GM23338 (cell line): ENCODE data around the gene HSPA1A. TPM values are rescaled to one million over a fixed set of nuclear protein-coding genes. Genes with fewer than 3 reads are reported as not detected.

Source experiments
- ATAC-seq: fragments of 200-7000 bp; cut with Tn5 transposase; 3 replicates; pipeline ENCODE4 v1.9.1; 2020
- DNase-seq: peaks from one replicate; pipeline ENCODE4 v3.0.0-alpha.2; 2015; ENCODE audit warnings: low spot score
- H2AFZ ChIP-seq: fragments of 200-600 bp; sonication (generic); 2 replicates; pipeline ENCODE4 v1.8.0; 2016; ENCODE audit warnings: antibody characterized with exemption, mild to moderate bottlenecking, moderate library complexity
- H3F3A ChIP-seq: fragments of 200-600 bp; sonication (generic); replicated peaks from 2 replicates; pipeline ENCODE4 v1.8.0; 2017; ENCODE audit warnings: antibody characterized with exemption, mixed run types, low read depth
- H3K27ac ChIP-seq: fragments of 200-600 bp; sonication (generic); 2 replicates; pipeline ENCODE4 v1.6.1; 2016; ENCODE audit warnings: low read depth
- H3K27me3 ChIP-seq: fragments of 200-600 bp; sonication (generic); 2 replicates; pipeline ENCODE4 v1.8.0; 2016; ENCODE audit warnings: mild to moderate bottlenecking, mixed run types, moderate library complexity; ENCODE audit not compliant: insufficient read depth
- H3K36me3 ChIP-seq: fragments of 200-600 bp; sonication (generic); 2 replicates; pipeline ENCODE4 v1.8.0; 2016; ENCODE audit warnings: mild to moderate bottlenecking; ENCODE audit not compliant: insufficient read depth
- H3K4me1 ChIP-seq: fragments of 200-600 bp; sonication (generic); 2 replicates; pipeline ENCODE4 v1.8.0; 2016; ENCODE audit warnings: mild to moderate bottlenecking, moderate library complexity; ENCODE audit not compliant: insufficient read depth
- H3K4me2 ChIP-seq: fragments of 200-600 bp; sonication (generic); 2 replicates; pipeline ENCODE4 v1.7.1; 2017; ENCODE audit warnings: mixed run types
- H3K4me3 ChIP-seq: fragments of 200-600 bp; sonication (generic); 2 replicates; pipeline ENCODE4 v1.6.1; 2016; ENCODE audit warnings: mixed run types
- H3K79me2 ChIP-seq: fragments of 200-600 bp; sonication (generic); replicated peaks from 2 replicates; pipeline ENCODE4 v1.8.0; 2017; ENCODE audit warnings: mild to moderate bottlenecking; ENCODE audit not compliant: insufficient read depth
- H3K9me2 ChIP-seq: fragments of 200-600 bp; sonication (generic); 2 replicates; pipeline ENCODE4 v1.8.0; 2017; ENCODE audit not compliant: insufficient read depth
- H4K20me1 ChIP-seq: fragments of 200-600 bp; sonication (generic); replicated peaks from 2 replicates; pipeline ENCODE4 v1.8.0; 2017; ENCODE audit warnings: mild to moderate bottlenecking; ENCODE audit not compliant: insufficient read depth
- H3K27ac Mint-ChIP-seq: 2 replicates; pipeline ENCODE4 v1.8.0; 2020; ENCODE audit warnings: inconsistent platforms, mild to moderate bottlenecking, moderate library complexity, mixed read lengths
- H3K27me3 Mint-ChIP-seq: 3 replicates; pipeline ENCODE4 v1.8.0; 2022; ENCODE audit warnings: low read depth, mild to moderate bottlenecking, moderate library complexity, mixed read lengths, inconsistent platforms; ENCODE audit not compliant: insufficient read depth, poor library complexity
- H3K36me3 Mint-ChIP-seq: 3 replicates; pipeline ENCODE4 v1.8.0; 2021; ENCODE audit warnings: low read depth, mild to moderate bottlenecking, inconsistent platforms, moderate library complexity, mixed read lengths
- H3K4me1 Mint-ChIP-seq: 3 replicates; pipeline ENCODE4 v1.8.0; 2020; ENCODE audit warnings: mild to moderate bottlenecking, inconsistent platforms, mixed read lengths
- H3K4me3 Mint-ChIP-seq: 3 replicates; pipeline ENCODE4 v1.8.0; 2021; ENCODE audit warnings: moderate library complexity, mild to moderate bottlenecking, inconsistent platforms, mixed read lengths
- H3K9me3 Mint-ChIP-seq: 3 replicates; pipeline ENCODE4 v1.8.0; 2020; ENCODE audit warnings: moderate library complexity, mild to moderate bottlenecking, inconsistent platforms, mixed read lengths
- CREB1 ChIP-seq: fragments of 250-450 bp; sonication (Bioruptor Pico); IDR thresholded peaks from 2 replicates; pipeline ENCODE4 v1.5.0; 2020; ENCODE audit warnings: low read depth, mild to moderate bottlenecking, moderate library complexity
- CTCF ChIP-seq, 2 experiments: fragments of 200-600 bp in 1 of 2; sonication (generic) in 1 of 2; conservative IDR thresholded peaks; 2 replicates each; pipeline versions ENCODE4 v1.5.1 to v1.6.1; 2016 to 2017; ENCODE audit warnings: antibody characterized with exemption in 2 of 2, low read depth in 2 of 2, mild to moderate bottlenecking in 2 of 2, moderate library complexity in 1 of 2
- EZH2 ChIP-seq: fragments of 200-600 bp; sonication (generic); IDR thresholded peaks from one replicate; pipeline ENCODE4 v1.8.0; 2017; ENCODE audit warnings: antibody characterized with exemption, mild to moderate bottlenecking, low read depth; ENCODE audit not compliant: unreplicated experiment
- EZH2phosphoT487 ChIP-seq: fragments of 200-600 bp; sonication (generic); IDR thresholded peaks from one replicate; pipeline ENCODE4 v1.8.1; 2018; ENCODE audit warnings: antibody characterized with exemption; ENCODE audit not compliant: unreplicated experiment
- NANOG ChIP-seq: IDR thresholded peaks from 2 replicates; pipeline ENCODE4 v1.6.1; 2016; ENCODE audit warnings: antibody characterized with exemption, borderline replicate concordance
- POLR2AphosphoS5 ChIP-seq: IDR thresholded peaks from 2 replicates; pipeline ENCODE4 v1.6.1; 2016; ENCODE audit warnings: antibody characterized with exemption, low read depth
- REST ChIP-seq: IDR thresholded peaks from one replicate; pipeline ENCODE4 v1.6.1; 2018; ENCODE audit warnings: antibody characterized with exemption; ENCODE audit not compliant: unreplicated experiment
- STAT1 ChIP-seq: IDR thresholded peaks from one replicate; pipeline ENCODE4 v1.6.1; 2016; ENCODE audit warnings: antibody characterized with exemption; ENCODE audit not compliant: unreplicated experiment
- ZNF114 ChIP-seq: fragments of 250-450 bp; sonication (Bioruptor Pico); IDR thresholded peaks from 2 replicates; pipeline ENCODE4 v1.5.0; 2020; ENCODE audit warnings: mild to moderate bottlenecking, moderate library complexity
- ZNF462 ChIP-seq: fragments of 250-450 bp; sonication (Bioruptor Pico); IDR thresholded peaks from 2 replicates; pipeline ENCODE4 v1.5.0; 2020; ENCODE audit warnings: mild to moderate bottlenecking, moderate library complexity
- polyA plus RNA-seq: library from polyadenylated mRNA; unstranded; fragments of >200 nt; fragmentation: Nextera tagmentation; extraction: Ambion mirVana; gene quantifications from 2 replicates; pipeline ENCODE4 v1.2.1, GENCODE V29; 2016
- total RNA-seq: library from RNA; depleted of rRNA; stranded (reverse); fragments of >200 nt; shearing (Covaris generic); gene quantifications from 2 replicates; pipeline ENCODE4 v1.2.3, GENCODE V29; 2014

The HSPA1A gene
- total and polyA plus RNA-seq, 2 experiments from 2014 or later = 36.1 to 57.1 TPM

GRCh38 chr6:31765910-31766794, 49.2 kb upstream of the HSPA1A start (continued):
- no peak for TF ChIP-seq NANOG
- peak in 1 of 2 experiments; percentile 12; a peak in 1 of 4 replicates for TF ChIP-seq CTCF (conservative IDR thresholded peaks at IDR 0.05; ENCODE audit: low read depth in 2 of 2)
- peak; percentile 51 for TF ChIP-seq POLR2AphosphoS5

GRCh38 chr6:31767096-31767645, 48.2 kb upstream of the HSPA1A start:
- H3K27me3 ChIP-seq = no peaks in the 10 kb centered on the region
- H3K79me2 ChIP-seq = no peaks in the 10 kb centered on the region
- H3K36me3 ChIP-seq = no peaks in the 10 kb centered on the region
- 0 out of 2 replicates have a peak, but pooled peaks cover 2% of the 10 kb centered on the region for H3F3A ChIP-seq
- H3K4me2 ChIP-seq = no peak overlapping the region
- Mint-ChIP-seq H3K4me3 (no peak overlapping the region), H3K27me3 (peaks cover 17% of the 10 kb centered on the region), H3K36me3 (peaks cover 4% of the 10 kb centered on the region), H3K9me3 (no peaks in the 10 kb centered on the region; the same call in 2 of the 3 replicates), H3K27ac (no peak overlapping the region), H3K4me1 (peaks cover 24% of the 10 kb centered on the region)
- no peak for ATAC-seq
- H3K4me3 ChIP-seq = no peak overlapping the region
- no peak overlapping the region for H2AFZ ChIP-seq
- no peaks in the 10 kb centered on the region for H4K20me1 ChIP-seq
- no peak for DNase-seq
- no peak overlapping the region for H3K27ac ChIP-seq
- H3K4me1 ChIP-seq = peaks cover 14% of the 10 kb centered on the region
- no peaks in the 10 kb centered on the region for H3K9me2 ChIP-seq
- no peak for TF ChIP-seq REST
- no peak for TF ChIP-seq ZNF114 (CRISPR knock-in tag)
- no peak for TF ChIP-seq ZNF462
- no peak for TF ChIP-seq EZH2phosphoT487
- TF ChIP-seq CREB1 = no peak
- TF ChIP-seq EZH2 = no peak
- no peak for TF ChIP-seq STAT1
